Measurements from ENCODE around the gene MAG.

MAG gene

DNA sequence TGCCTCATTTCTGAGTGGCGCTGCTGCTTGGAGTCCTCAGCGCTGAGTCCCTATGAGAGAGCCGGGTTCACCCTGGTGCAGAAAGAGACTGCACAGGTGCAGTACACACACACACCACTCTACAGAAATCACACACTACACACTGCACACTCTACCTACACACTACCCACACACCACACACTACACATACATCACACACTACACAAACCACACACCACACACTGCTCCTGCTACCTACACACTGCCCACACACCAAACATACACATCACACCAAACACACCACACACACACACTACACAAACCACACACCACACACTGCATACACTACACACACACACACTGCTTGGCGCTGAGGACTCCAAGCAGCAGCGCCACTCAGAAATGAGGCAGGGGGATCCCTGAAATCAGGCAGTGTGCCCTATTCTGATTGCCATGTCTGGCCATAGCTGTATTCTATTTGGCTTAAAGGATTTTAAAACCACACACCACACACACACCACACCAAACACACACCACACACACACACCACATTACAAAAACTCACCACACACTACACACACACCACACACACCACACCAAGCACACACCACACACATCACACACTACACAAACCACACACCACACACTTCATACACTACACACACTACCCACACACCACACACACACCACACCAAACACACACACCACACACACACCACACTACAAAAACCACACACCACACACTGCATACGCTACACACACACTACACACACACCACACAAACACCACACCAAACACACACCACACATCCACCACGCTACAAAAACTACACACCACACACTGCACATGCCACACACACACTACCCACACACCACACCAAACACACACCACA is 4.9 kb downstream of the MAG start:
- H3K36me3 Mint-ChIP-seq (ENCODE audit: low read depth), result no peaks in the 10 kb centered on the region
- H3K4me3 Mint-ChIP-seq, result no peak overlapping the region
- H3K9me3 Mint-ChIP-seq, result no peaks in the 10 kb centered on the region
- ATAC-seq, result peak; percentile 39
- H3K27me3 Mint-ChIP-seq, result no peaks in the 10 kb centered on the region
- no peak overlapping the region for H3K27ac Mint-ChIP-seq
- no peaks in the 10 kb centered on the region for H3K4me1 Mint-ChIP-seq
- no peak for DNase-seq

DNA sequence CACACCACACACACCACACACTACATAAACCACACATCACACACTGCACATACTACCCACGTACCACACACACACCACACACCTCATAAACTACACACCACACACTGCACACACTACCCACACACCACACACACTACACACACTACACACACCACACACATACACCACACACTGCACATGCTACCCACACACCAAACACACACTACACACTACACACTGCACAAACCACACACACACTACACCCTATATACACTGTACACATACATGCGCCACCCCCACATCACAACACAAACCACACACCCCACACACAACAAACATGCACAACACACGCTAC is 5.5 kb downstream of the MAG start:
- DNase-seq (no peak), ATAC-seq (no peak)
- Mint-ChIP-seq H3K4me3 (no peak overlapping the region), H3K9me3 (no peaks in the 10 kb centered on the region), H3K27ac (no peak overlapping the region), H3K36me3 (ENCODE audit: low read depth) (no peaks in the 10 kb centered on the region), H3K4me1 (no peaks in the 10 kb centered on the region), H3K27me3 (no peaks in the 10 kb centered on the region)

DNA sequence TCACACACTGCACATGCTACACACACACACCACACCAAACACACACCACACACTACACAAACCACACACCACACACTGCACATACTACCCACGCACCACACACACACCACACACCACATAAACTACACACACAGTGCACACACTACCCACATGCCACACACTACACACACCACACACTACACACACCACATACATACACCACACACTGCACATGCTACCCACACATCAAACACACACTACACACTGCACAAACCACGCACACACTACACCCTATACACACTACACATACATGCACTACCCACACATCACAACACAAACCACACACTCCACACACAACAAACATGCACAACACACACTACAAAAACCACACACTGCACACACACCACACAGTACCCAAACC is 6.0 kb downstream of the MAG start:
- no peak for ATAC-seq
- Mint-ChIP-seq H3K4me3 (no peak overlapping the region), H3K27ac (no peak overlapping the region), H3K27me3 (no peaks in the 10 kb centered on the region), H3K4me1 (no peaks in the 10 kb centered on the region), H3K36me3 (ENCODE audit: low read depth) (no peaks in the 10 kb centered on the region), H3K9me3 (no peaks in the 10 kb centered on the region)
- no peak for DNase-seq

DNA sequence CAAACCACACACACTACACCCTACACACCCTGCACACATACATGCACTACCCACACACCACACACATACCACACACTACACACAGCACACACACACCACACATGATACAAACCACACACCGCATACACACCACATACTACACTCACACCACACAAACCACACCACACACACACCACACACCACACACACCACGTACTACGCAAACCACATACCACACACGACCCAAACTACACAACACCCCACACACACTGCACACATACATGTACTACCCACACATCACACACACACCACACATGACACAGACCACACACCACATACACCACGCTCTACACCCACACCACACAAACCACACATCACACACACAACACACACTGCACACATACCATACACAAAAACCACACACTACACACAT is 6.6 kb downstream of the MAG start:
- DNase-seq, result no peak
- H3K27ac Mint-ChIP-seq, result no peak overlapping the region
- H3K27me3 Mint-ChIP-seq, result no peaks in the 10 kb centered on the region
- H3K36me3 Mint-ChIP-seq (ENCODE audit: low read depth), result no peaks in the 10 kb centered on the region
- H3K4me1 Mint-ChIP-seq, result no peaks in the 10 kb centered on the region
- ATAC-seq, result no peak
- no peak overlapping the region for H3K4me3 Mint-ChIP-seq
- no peaks in the 10 kb centered on the region for H3K9me3 Mint-ChIP-seq

DNA sequence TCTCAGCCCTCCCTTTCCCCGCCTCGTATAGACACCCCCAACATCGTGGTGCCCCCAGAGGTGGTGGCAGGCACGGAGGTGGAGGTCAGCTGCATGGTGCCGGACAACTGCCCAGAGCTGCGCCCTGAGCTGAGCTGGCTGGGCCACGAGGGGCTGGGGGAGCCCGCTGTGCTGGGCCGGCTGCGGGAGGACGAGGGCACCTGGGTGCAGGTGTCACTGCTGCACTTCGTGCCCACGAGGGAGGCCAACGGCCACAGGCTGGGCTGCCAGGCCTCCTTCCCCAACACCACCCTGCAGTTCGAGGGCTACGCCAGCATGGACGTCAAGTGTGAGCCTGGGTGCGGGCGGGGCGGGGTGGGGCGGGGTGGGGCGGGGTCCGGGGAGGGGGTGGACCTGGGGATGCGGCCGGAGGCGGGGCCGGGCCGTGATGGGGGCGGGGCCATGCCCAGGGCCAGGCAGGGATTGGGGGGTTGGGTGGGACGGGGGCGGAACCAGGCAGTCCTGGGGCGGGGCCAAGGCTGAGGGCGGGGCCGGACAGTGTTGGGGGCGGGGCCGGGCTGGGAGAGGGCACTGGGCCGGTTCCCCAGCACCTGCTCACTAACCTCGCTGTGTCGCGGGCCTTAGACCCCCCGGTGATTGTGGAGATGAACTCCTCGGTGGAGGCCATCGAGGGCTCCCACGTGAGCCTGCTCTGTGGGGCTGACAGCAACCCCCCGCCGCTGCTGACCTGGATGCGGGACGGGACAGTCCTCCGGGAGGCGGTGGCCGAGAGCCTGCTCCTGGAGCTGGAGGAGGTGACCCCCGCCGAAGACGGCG is 7.8 kb downstream of the MAG start:
- no peaks in the 10 kb centered on the region for H3K27me3 Mint-ChIP-seq
- no peaks in the 10 kb centered on the region for H3K4me1 Mint-ChIP-seq
- ATAC-seq (no peak), DNase-seq (peak; percentile 20)
- H3K36me3 Mint-ChIP-seq (ENCODE audit: low read depth), result no peaks in the 10 kb centered on the region
- H3K27ac Mint-ChIP-seq, result no peak overlapping the region
- H3K9me3 Mint-ChIP-seq, result no peaks in the 10 kb centered on the region
- no peak overlapping the region for H3K4me3 Mint-ChIP-seq

DNA sequence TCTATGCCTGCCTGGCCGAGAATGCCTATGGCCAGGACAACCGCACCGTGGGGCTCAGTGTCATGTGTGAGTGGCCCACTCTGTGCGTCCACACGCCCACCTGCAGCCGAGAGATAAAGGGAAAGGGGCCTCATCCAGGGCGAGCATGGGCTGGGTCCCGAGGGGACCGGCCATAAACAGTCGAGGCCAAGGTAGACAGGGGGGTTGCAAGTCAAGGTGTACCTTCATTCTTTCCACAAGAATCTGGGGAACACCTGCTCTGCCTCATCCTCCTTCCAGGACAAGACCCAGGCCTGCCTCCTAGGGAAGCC is 8.3 kb downstream of the MAG start:
- ATAC-seq, result no peak
- H3K9me3 Mint-ChIP-seq, result no peaks in the 10 kb centered on the region
- H3K27ac Mint-ChIP-seq, result no peak overlapping the region
- H3K27me3 Mint-ChIP-seq, result no peaks in the 10 kb centered on the region
- no peaks in the 10 kb centered on the region for H3K4me1 Mint-ChIP-seq
- no peak for DNase-seq
- no peaks in the 10 kb centered on the region for H3K36me3 Mint-ChIP-seq (ENCODE audit: low read depth)
- no peak overlapping the region for H3K4me3 Mint-ChIP-seq

DNA sequence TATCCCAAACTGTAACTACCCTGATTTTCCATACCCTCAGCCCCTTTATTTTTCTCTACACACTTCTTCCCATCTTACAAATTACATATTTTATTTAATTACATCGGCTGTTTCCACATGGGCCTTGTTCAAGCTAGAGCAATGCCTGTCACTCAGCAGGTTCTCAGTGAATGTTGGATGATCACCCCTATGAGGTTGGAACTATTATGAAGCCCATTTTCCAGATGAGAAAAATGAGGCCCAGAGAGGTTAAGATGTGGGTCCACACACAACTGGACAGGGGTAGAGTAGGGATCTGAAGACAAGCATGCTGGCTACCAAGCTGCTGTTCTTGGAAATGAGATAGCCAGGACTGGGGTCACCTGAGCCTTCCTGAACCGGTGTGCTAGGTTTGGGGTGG is 10.0 kb downstream of the MAG start:
- DNase-seq, result no peak
- no peak overlapping the region for H3K4me3 Mint-ChIP-seq
- H3K4me1 Mint-ChIP-seq, result no peaks in the 10 kb centered on the region
- no peaks in the 10 kb centered on the region for H3K9me3 Mint-ChIP-seq
- no peaks in the 10 kb centered on the region for H3K27me3 Mint-ChIP-seq
- no peak overlapping the region for H3K27ac Mint-ChIP-seq
- no peak for ATAC-seq
- no peaks in the 10 kb centered on the region for H3K36me3 Mint-ChIP-seq (ENCODE audit: low read depth)

DNA sequence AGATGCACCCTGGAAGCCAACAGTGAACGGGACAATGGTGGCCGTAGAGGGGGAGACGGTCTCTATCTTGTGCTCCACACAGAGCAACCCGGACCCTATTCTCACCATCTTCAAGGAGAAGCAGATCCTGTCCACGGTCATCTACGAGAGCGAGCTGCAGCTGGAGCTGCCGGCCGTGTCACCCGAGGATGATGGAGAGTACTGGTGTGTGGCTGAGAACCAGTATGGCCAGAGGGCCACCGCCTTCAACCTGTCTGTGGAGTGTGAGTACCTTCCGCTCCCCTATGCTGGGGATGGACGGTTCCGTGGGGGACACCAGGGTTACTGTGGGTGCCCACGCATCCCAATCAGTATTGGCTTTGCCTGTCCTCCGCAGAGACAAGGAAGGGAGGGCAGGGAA is 10.5 kb downstream of the MAG start:
- H3K9me3 Mint-ChIP-seq, result no peaks in the 10 kb centered on the region
- no peak for DNase-seq
- no peak for ATAC-seq
- no peak overlapping the region for H3K4me3 Mint-ChIP-seq
- no peaks in the 10 kb centered on the region for H3K36me3 Mint-ChIP-seq (ENCODE audit: low read depth)
- H3K27ac Mint-ChIP-seq, result no peak overlapping the region
- no peaks in the 10 kb centered on the region for H3K4me1 Mint-ChIP-seq
- H3K27me3 Mint-ChIP-seq, result no peaks in the 10 kb centered on the region

DNA sequence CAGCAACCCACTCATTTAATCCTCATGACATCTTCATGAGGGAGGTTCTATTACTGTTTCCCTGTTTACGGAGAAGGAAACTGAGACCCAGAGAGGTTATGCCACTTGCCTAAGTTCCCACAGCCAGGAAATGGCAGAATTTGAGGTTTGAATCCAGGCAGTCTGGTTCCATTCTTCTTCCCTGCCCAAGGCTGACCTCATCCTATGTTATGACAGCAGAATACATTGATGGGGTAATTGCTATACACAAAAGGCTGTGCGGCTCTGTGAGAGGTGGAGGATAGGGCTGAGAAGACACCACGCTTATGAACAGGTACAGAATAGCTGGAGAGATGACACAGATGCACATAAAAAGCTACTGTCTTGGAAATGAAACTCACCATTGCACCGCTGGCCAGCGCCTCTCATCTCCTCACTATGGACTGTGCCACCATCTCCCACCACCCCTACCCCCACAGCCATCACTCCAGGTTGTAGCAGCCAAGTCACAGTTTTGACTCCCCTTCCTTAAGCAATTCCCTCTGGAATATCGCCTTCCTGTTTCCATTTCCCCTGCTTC is 11.5 kb downstream of the MAG start:
- no peak for DNase-seq
- no peak overlapping the region for H3K27ac Mint-ChIP-seq
- no peaks in the 10 kb centered on the region for H3K27me3 Mint-ChIP-seq
- no peaks in the 10 kb centered on the region for H3K9me3 Mint-ChIP-seq
- H3K4me1 Mint-ChIP-seq, result no peaks in the 10 kb centered on the region
- H3K4me3 Mint-ChIP-seq, result no peak overlapping the region
- no peak for ATAC-seq
- no peaks in the 10 kb centered on the region for H3K36me3 Mint-ChIP-seq (ENCODE audit: low read depth)

DNA sequence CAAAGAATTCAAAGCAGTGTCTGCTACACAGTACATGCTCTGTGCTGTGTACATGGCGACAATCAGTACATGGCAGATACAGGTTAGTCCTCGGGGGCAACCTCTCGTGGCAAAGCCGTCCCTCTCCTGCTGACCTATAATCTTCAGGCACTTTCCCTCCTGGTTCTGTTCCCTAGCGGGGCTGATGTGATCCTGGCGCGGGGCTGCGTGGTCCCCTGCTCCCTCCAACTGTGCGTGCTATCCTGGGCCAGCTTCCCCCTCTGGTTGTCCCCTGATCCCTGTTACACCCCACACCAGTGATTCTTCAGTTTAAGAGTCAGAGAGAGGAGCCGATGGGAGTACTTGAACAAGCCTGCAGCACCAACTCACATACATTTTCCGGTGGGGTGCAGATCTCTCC is 12.1 kb downstream of the MAG start:
- DNase-seq, result no peak
- Mint-ChIP-seq H3K27me3 (no peaks in the 10 kb centered on the region), H3K4me3 (no peak overlapping the region), H3K36me3 (ENCODE audit: low read depth) (no peaks in the 10 kb centered on the region), H3K4me1 (no peaks in the 10 kb centered on the region), H3K27ac (no peak overlapping the region), H3K9me3 (no peaks in the 10 kb centered on the region)
- no peak for ATAC-seq

DNA sequence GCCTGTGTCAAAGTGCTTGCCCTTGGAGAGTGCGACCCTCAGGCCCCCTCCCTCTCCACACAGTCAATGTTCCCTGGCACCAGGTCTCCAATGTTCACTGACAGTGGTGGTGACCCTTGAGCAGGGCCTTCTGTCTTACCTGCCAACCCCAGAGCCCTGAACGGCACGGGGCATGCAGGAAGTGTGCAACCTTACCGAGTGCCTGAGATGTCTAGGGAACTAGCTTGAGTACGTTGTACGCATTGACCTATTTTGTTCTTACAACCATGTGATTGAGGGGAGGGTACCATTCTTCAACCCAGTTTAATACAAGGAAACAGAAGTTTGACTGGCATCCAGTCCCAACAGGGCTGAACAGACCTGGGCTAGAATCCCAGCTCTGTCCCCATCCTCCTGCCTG is 13.2 kb downstream of the MAG start:
- no peaks in the 10 kb centered on the region for H3K9me3 Mint-ChIP-seq
- no peaks in the 10 kb centered on the region for H3K27me3 Mint-ChIP-seq
- DNase-seq (no peak), ATAC-seq (no peak)
- no peak overlapping the region for H3K4me3 Mint-ChIP-seq
- no peaks in the 10 kb centered on the region for H3K36me3 Mint-ChIP-seq (ENCODE audit: low read depth)
- H3K4me1 Mint-ChIP-seq, result peaks cover under 1% of the 10 kb centered on the region
- no peak overlapping the region for H3K27ac Mint-ChIP-seq

DNA sequence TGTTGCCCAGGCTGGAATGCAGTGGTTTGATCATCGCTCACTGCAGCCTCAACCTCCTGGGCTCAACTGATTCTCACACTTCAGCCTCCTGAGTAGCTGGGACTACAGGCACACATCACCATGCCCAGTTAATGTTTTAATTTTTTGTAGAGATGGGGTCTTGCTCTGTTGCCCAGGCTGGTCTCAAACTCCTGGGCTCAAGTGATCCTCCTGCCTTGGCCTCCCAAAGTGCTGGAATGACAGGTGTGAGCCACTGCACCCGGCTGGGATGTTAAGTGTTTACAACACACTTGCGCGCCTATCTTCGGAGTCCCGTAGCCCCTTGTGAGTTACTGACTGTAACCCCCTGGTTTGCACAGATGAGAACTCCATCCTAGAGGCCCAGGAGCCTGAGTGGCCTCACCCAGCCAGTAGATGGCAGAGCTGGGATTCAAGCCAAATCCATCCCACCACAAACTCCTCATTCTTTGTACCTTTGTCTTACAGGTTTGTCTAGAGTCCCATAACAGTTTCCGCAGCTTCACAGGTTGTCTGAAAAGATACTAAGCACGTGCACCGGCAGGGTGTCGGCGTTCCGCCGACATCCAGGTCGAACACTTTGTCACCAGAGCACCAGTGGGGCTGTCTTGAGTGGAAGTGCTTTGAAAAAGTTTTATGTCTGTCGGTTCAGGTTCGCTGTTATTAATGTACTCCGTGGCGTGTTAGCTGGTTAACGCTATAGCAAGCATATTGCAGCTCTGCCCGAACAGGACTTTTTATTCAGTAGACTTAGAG is 14.7 kb downstream of the MAG start:
- Mint-ChIP-seq H3K4me3 (no peak overlapping the region), H3K4me1 (peaks cover 4% of the 10 kb centered on the region), H3K27me3 (no peaks in the 10 kb centered on the region), H3K36me3 (ENCODE audit: low read depth) (no peaks in the 10 kb centered on the region), H3K27ac (no peak overlapping the region), H3K9me3 (no peaks in the 10 kb centered on the region)
- no peak for DNase-seq
- ATAC-seq, result peak; percentile 49

DNA sequence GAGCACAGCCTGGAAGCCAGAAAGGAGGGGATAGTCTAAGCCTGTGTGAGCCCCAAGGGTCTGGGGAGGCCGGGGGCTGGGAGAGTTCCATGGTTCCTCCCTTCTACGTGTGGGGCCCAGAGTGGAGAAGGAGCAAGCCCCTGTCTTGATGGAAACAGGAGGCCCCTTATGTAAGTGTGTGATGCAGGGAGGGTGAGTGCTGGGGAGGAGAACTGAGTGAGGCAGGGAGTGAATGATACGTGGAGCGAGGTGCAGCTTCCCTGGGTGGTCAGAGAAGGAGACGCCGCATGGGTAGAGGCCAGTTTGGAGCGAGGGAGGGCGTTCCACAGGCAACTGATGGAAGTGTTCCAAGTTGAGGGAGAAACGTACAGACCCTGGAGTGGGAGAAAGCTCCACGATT is 16.0 kb downstream of the MAG start:
- ATAC-seq, result no peak
- H3K9me3 Mint-ChIP-seq, result no peaks in the 10 kb centered on the region
- no peak overlapping the region for H3K4me3 Mint-ChIP-seq
- peaks cover 4% of the 10 kb centered on the region for H3K4me1 Mint-ChIP-seq
- DNase-seq, result no peak
- H3K27me3 Mint-ChIP-seq, result no peaks in the 10 kb centered on the region
- H3K36me3 Mint-ChIP-seq (ENCODE audit: low read depth), result no peaks in the 10 kb centered on the region
- no peak overlapping the region for H3K27ac Mint-ChIP-seq

DNA sequence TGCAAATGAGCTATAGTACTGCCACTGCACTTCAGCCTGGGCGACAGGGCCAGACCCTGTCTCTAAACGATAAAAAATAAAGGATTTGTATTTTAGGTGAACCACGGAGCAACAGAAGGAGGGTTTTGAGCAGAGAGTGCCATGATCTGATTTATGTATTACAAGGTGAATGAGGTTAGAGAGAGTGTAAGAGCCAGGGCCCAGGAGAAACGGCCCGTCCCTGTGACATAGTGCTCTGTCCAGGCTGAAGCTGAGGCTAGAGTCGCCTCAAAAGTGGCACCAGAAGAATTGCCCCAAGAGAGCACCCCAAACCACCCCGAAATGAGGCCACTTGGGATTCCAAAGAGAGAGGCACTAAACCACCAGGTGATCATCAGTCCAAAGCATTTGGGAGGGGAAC is 16.9 kb downstream of the MAG start:
- no peak for ATAC-seq
- Mint-ChIP-seq H3K27me3 (no peaks in the 10 kb centered on the region), H3K4me3 (no peak overlapping the region), H3K4me1 (peaks cover 4% of the 10 kb centered on the region), H3K9me3 (no peaks in the 10 kb centered on the region), H3K36me3 (ENCODE audit: low read depth) (no peaks in the 10 kb centered on the region), H3K27ac (no peak overlapping the region)
- DNase-seq, result no peak
